ENCODE measurements around the gene RNF213.

RNF213 gene
- total RNA-seq = 374 to 5,397 (median 624) reads per million in 18 experiments

DNA sequence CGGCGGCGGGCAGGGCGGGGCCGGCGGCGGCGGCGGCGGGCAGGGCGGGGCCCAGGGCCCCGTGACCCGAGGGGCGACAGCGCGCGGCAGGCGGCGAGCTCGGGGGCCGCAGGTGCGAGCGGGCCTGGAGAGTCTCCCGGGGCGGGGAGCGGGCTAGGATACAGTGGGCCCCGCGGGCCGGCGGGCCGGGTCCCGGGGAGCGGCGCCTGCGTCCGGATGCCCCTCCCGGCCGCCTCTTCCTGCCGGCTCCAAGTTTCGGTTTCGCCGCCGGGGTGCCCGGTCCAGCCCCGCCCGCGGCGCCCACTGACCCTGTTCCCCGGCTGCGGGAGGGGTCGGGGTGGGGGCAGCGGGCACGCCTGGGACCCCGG is at the start of gene RNF213:
RNF213 (plus strand) TSS at position 62 of the 368 bp plus-strand sequence. CDS start 2,830 bp downstream, outside the sequence.
- peak; percentile 30 to 47 for DNase-seq

DNA sequence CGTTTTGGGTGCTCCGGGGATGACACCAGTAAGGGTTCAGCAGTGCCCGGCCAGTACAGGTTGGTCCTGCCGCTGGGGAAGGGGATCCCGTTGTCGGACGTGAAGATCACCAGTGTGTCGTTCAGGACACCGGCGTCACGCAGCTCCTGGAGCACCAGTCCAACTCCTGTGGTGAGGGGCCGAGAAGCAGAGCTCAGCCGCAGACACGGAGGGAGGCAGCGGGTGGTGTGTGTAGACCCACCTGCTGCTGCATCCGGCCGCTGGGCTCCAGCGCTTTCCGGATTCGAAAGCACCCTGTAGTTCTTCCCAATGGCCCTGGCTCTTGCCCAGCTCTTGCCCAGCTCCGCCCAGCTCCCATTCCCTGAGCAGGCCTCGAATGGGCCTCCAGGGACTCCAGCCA is 48.5 kb upstream of the RNF213 start:
- no peak for DNase-seq

DNA sequence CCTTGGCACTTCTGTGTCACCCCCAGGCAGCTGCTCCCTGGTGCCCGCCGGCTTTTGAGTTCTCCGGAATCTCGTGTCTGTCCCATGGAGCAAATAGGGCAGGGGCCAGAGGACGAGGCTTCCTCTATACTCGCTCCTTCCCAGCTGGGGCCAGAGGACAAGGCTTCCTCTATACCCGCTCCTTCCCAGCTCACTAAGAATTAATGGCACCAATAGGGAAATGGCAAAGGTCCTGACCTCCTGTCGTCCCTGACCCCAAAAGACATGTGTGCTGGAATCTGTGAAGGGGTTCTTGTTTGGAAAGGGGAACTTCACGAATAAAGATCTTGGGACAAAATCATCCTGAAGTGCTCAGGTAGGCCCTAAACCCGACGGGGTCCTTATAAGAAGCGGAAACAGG is 48.1 kb upstream of the RNF213 start:
- peak; percentile 49 to 69 for DNase-seq

DNA sequence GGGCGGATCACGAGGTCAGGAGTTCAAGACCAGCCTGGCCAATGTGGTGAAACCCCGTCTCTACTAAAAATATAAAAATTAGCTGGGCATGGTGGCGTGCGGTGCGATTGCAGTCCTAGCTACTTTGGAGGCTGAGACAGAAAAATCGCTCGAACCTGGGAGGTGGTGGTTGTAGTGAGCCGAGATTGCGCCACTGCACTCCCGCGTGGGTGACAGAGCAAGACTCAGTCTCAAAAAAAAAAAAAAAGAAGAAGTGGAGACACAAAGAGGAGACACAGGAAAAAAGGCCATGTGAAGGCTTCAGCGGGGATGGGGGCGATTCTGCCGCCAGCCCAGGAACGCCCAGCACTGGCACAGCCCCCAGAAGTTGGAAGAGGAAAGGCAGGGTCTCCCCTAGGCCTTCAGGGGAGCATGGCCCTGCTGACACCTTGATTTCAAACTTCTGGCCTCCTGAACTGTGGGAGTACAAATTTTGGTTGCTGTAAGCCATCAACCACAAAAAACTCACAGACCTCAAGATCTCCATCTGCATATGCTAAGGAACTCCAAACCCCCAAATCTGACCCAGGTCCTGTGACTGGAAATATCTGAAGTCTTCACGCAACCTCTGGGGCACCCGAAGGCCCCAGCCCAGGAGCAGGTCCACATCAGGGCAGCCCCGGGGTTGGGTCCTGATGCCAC is 47.5 kb upstream of the RNF213 start:
- peak; percentile 91 to 98 for DNase-seq

DNA sequence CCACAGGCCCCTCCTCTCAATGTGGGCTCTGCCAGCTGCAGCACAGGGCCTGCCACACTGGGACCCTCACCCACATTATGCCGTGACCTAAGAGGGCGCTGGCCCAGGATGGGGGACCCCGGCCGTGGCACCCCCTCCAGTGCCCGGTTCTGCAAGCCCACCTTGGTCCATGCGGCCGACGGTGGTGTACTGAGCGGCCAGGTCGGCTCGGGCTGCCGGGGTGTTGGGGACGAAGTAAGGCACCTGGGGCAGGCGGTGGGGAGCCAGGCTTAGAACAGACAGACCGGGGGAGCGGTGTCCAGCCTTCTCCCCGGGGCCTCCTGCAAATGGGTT is 47.0 kb upstream of the RNF213 start:
- no peak for DNase-seq

- DNase-seq = no peak
Observed at GRCh38 chr17:80214012-80214877, 46.4 kb upstream of the RNF213 start.

GRCh38 chr17:80214878-80215210 is 45.8 kb upstream of the RNF213 start:
- DNase-seq = no peak

DNA sequence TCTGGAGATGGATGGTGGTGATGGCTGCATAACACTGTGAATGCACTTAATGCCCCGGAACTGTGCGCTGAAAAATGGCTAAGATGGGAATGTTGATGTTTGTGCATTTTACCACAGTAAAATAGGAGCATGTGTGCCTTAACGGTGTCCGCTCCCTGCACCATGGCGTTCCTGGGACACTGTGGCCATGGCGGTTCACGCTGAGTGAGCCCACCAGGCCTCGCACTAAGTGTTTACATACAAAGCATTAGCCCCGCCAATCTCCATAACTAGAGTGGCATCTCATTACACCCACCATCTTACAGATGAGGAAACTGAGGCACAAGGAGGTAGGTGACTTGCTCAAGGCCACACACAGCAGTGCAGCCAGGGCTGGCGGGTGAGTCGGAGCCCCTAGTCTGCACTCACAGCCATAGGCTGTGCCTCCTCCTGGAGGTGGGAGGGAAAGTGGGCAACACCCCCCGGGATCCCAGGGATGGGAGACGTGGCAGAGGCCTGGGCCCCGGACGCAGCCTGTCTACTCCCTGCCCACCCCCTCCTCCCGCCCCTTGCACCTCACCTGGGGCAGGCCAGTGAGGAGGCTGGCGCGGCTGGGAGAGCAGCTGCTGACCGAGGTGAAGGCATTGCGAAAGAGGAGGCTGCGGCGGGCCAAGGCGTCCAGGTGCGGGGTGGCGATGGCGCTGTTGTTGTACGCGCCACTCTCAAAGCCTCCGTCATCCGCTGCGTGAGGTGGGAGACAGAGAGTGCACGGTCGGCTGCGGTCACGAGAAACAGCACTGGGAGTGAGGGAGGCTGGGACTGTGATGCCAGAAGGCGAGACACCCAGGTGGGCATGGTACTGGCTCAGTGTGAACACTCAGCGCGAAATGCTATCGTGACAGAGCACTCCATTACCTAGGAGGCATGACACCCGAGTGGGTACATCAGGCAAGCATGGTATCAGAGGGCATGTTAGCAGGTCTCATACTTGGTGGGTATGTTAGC is 43.9 kb upstream of the RNF213 start:
- DNase-seq = no peak

GRCh38 chr17:80217703-80218362 is 42.8 kb upstream of the RNF213 start:
- DNase-seq = no peak

DNA sequence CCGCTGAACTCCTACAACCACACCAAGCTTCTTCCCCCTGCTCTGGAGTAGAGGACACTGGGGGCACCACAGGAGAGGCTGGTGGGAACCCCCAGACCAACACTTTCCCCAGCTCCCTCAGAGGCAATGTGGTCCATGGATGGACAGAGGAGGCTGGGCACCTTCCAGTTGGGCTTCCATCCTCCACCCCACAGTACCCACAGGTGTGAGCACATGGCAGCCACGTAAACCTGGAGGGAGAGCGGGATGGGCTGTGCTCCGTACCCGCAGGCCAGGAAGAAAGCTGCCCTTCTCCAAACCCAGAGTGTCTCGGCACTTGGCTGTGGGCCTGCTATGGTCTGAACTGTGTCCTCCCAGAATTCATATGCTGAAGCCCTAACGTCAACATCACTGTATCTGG is 42.3 kb upstream of the RNF213 start:
- no peak for DNase-seq

DNA sequence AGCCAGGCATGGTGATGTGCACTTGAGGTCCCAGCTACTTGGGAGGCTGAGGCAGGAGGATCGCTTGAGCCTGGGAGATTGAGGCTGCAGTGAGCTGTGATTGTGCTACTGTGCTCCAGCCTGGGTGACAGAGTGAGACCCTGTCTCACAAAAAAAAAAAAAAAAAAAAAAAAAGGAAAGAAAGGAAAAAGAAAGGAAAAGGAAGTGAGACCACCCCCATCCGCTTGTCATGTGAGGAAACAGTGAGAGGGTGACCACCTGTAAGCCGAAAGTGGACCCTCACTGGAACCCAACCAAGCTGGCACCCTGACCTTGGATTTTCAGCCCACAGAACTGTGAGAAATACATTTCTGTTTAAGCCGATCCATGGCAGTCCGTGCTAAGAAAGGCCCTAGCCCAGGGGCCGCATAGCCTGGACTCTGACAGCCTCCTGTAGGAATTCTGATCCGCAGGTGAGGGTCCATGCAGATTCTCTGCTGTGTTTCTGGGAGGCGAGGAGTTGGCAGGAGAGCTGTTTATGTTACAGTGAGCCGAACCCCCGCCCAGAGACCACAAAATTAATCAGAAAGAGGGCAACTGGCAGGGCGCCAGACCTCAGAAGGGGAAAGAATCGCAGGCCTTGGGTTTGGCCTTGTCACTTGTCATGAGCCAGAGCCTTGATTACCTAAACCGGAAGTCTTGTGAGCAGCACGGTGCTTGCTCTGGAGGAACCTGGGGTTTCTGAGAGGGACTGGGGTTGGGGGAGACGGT is 41.5 kb upstream of the RNF213 start:
- DNase-seq = peak; percentile 98 to 99

GRCh38 chr17:80219763-80220053 is 40.9 kb upstream of the RNF213 start:
- no peak for DNase-seq

DNA sequence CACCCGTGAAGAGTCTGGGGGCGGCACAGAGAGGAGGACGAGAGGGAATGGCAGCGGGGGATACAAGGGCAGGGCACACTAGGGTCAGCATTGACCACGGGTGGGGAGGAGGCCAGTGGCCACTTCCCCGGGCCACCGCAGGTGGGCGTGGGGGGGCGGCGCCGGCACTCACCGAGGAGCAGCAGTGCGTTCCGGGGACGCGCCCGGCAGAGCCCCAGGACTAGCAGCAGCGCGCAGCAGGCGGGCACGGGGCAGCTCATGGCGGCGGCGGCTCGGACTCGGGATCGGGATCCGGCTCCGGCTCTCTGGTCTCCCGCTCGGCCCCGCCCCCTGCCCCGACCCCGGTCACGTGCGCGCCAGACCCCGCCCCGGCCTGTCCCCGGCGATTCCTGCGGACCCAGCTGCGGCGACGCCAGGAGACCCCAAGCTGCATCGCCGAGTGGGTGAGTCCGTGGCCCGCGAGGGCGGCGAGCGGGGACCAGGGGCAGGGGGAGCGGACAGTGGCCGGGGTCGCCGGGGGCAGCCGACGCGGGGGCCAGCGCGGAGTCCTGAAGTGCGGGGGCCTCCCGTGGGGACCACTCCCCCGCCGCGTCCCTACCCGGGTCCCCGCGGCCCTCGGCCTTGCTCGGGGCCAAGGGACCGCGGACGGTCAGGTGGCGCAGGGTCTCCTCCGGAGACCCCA is 40.5 kb upstream of the RNF213 start, which contains the start of the genes SGSH and SLC26A11:
SGSH (minus strand) TSS at position 280 of the 682 bp plus-strand sequence; CDS start at position 260, 20 bp downstream.
SLC26A11 (plus strand) TSS at position 374 of the 682 bp plus-strand sequence. CDS start 1,134 bp downstream, outside the sequence.
- peak; percentile 79 to 94 for DNase-seq

- DNase-seq = no peak
Observed at GRCh38 chr17:80220736-80221215, 39.9 kb upstream of the RNF213 start.

GRCh38 chr17:80221351-80222105 is 39.1 kb upstream of the RNF213 start:
- DNase-seq = no peak

DNA sequence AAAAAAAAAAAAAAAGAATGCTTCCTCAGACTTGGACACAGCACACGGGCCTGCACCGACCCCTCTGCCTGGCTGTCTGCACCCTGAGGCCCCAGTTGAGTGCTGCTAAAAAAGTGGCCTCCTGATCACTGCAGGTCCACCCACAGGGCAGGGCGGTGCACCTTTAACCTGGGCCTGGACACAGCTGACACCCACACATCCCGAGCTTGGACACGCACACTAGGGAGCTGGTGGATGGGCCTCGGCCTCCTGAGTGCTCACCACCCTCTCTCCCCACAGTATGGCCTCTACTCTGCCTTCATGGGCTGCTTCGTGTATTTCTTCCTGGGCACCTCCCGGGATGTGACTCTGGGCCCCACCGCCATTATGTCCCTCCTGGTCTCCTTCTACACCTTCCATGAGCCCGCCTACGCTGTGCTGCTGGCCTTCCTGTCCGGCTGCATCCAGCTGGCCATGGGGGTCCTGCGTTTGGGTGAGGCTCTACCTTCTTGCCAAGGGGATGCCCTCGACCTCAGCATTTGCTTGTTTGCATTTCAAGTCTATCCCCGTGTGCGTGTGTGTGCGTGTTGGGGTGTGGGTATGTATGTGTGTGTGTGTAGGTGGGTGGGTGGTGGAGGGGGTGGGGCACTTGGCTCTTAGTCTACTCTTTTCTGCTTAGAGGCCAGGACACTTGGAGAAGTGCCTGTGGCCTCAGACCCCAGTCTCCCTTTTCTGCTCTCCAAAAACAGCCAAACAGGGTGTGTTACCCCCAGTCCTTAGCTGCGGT is 38.1 kb upstream of the RNF213 start:
- no peak for DNase-seq

DNA sequence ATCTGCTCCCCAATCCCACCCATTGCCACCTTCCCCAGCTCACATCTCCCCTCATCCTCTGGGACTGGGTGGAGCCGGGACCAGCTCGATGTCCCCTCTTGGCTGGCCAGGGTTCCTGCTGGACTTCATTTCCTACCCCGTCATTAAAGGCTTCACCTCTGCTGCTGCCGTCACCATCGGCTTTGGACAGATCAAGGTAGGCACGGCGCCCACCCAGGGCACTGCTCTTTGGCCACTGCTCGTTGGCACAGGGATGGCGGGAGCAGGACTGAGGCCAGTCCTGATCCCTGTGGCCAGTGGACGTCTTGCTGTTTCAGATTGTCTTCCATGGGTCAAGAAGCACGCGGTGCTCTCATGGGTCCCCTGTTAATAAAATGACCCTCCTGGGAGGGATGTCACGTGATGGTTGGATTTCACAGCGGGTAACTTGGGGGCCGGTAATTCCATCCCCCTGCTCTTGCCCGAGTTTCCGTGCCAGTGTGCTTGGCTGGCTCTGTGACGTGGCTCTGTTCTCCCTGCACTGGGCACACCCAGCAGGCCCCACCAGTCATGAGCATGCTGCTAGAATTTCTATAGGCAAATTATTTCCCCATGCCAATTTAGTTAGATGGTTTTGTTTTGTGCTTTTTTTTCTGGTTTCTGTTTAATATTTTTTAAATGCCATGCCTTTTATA is 37.4 kb upstream of the RNF213 start:
- no peak for DNase-seq

DNA sequence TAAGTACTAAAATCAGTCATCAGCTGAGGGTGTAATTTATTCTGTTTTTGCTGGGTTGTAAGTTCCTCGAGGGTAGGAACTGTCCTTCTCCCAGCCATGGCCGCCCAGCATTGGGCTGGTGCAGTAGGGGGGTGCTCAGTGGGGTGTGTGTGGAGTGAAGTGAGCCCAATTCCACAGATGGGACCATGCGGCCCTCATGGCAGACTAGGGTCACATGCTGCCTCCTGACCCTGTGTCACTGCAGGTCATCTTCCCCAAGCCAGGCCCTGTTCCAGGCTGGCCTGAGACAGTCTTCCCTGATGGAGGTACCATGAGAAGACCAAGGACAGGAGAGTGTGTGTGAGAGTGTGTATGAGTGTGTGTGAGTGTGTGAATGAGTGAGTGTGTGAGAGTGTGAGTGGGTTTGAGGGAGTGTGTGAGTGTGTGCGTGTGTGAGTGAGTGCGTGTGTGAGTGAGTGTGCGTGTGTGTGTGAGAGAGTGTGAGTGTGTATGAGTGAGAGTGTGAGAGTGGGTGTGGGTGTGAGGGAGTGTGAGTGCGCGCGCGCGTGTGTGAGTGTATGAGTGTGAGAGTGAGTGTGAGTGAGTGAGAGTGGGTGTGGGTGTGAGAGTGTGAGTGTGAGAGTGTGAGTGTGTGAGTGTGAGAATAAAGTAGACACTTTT is 36.7 kb upstream of the RNF213 start:
- DNase-seq = peak in 1 of 2 donors; percentile 47
